Measurements from ENCODE around the gene CAMK2D. TPM values are rescaled to one million over a fixed set of nuclear protein-coding genes. Genes with fewer than 3 reads are reported as not detected.
"Not testable (repeated sequence)": the region's sequence is repeated elsewhere in the genome, so short reads cannot be mapped to it uniquely, and the experiment has no call there.

The CAMK2D gene
- total RNA-seq, 1 experiment from 2014 or later, result 9.0 TPM

- Histone ChIP-seq H3K79me2 (ENCODE audit: insufficient read depth, low read length) (no peaks in the 10 kb centered on the region), H2BK15ac (ENCODE audit: low read depth, low read length) (no peak overlapping the region), H4K20me1 (ENCODE audit: control insufficient read depth, insufficient read depth, insufficient read length) (no peaks in the 10 kb centered on the region), H3K9ac (ENCODE audit: extremely low read depth, insufficient read length, low read length) (no peak overlapping the region), H3K79me1 (ENCODE audit: insufficient read depth, low read depth, low read length, poor library complexity, severe bottlenecking) (no peaks in the 10 kb centered on the region), H3T11ph (ENCODE audit: low read length) (no peak overlapping the region), H3K23ac (ENCODE audit: insufficient read length, low read depth, low read length) (no peak overlapping the region), H4K5ac (ENCODE audit: insufficient read length, low read depth, low read length) (no peak overlapping the region), H3K18ac (ENCODE audit: insufficient read length, low read depth, low read length) (no peak overlapping the region), H2AK5ac (ENCODE audit: insufficient read length, low read length) (no peak overlapping the region), H3K56ac (ENCODE audit: insufficient read length, low read depth, low read length) (no peak overlapping the region), H2BK120ac (ENCODE audit: low read depth, low read length, poor library complexity, severe bottlenecking) (no peak overlapping the region), H3K14ac (ENCODE audit: insufficient read depth, low read length) (no peak overlapping the region), H2AFZ (ENCODE audit: low read length) (no peak overlapping the region), H3K4ac (ENCODE audit: low read depth, low read length) (no peak overlapping the region), H4K91ac (ENCODE audit: insufficient read length, low read depth, low read length) (no peak overlapping the region), H4K8ac (replicated peaks; ENCODE audit: insufficient read length, low read depth, low read length) (no peak overlapping the region), H3K4me2 (ENCODE audit: insufficient read depth, insufficient read length, low read length) (no peak overlapping the region), H3K4me1 (ENCODE audit: insufficient read depth, low read length) (no peaks in the 10 kb centered on the region; the same call in 1 of the 2 replicates), H3K23me2 (ENCODE audit: insufficient read length, low read depth, low read length, poor library complexity, severe bottlenecking) (peaks cover 25% of the 10 kb centered on the region), H3K27me3 (ENCODE audit: insufficient read depth, low read length) (peaks cover 8% of the 10 kb centered on the region; the same call in 1 of the 2 replicates), H3K9me3 (ENCODE audit: control insufficient read depth, low read depth, low read length) (no peaks in the 10 kb centered on the region), H2BK20ac (ENCODE audit: low read depth, low read length, poor library complexity, severe bottlenecking) (no peak overlapping the region), H2BK12ac (ENCODE audit: insufficient read length, low read depth, low read length) (no peak overlapping the region), H3K27ac (ENCODE audit: insufficient read length, low read depth, low read length) (no peak overlapping the region), H2BK5ac (ENCODE audit: insufficient read length, low read length) (no peak overlapping the region)
- Mint-ChIP-seq H3K4me3 (no peak overlapping the region), H3K36me3 (ENCODE audit: insufficient read depth in 1 of 3, low read depth in 3 of 3) (no peaks in the 10 kb centered on the region), H3K27me3 (ENCODE audit: low read depth) (peaks cover 14% of the 10 kb centered on the region), H3K27ac (no peak overlapping the region), H3K9me3 (no peaks in the 10 kb centered on the region; a peak in 2 of 5 replicates), H3K4me1 (peaks cover 17 to 18% of the 10 kb centered on the region in 2 experiments)
- DNase-seq, result no peak
- WGBS (ENCODE audit: extremely low coverage, insufficient read length, low lambda C conversion rate), result no CpG with 5 or more reads among the region's 1 CpG
- TF ChIP-seq, protein P1, sequence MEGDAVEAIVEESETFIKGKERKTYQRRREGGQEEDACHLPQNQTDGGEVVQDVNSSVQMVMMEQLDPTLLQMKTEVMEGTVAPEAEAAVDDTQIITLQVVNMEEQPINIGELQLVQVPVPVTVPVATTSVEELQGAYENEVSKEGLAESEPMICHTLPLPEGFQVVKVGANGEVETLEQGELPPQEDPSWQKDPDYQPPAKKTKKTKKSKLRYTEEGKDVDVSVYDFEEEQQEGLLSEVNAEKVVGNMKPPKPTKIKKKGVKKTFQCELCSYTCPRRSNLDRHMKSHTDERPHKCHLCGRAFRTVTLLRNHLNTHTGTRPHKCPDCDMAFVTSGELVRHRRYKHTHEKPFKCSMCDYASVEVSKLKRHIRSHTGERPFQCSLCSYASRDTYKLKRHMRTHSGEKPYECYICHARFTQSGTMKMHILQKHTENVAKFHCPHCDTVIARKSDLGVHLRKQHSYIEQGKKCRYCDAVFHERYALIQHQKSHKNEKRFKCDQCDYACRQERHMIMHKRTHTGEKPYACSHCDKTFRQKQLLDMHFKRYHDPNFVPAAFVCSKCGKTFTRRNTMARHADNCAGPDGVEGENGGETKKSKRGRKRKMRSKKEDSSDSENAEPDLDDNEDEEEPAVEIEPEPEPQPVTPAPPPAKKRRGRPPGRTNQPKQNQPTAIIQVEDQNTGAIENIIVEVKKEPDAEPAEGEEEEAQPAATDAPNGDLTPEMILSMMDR (conservative IDR thresholded peaks at IDR 0.05), result no peak
These were observed 3.3 kb upstream of the CAMK2D start for GRCh38 chr4:113764720-113765264.

GRCh38 chr4:113763923-113764322, 2.4 kb upstream of the CAMK2D start:
- not testable (repeated sequence) for H3K4ac ChIP-seq (ENCODE audit: low read depth, low read length); H3K79me2 ChIP-seq (ENCODE audit: insufficient read depth, low read length); H3K4me3 Mint-ChIP-seq; H4K20me1 ChIP-seq (ENCODE audit: control insufficient read depth, insufficient read depth, insufficient read length); H2AFZ ChIP-seq (ENCODE audit: low read length); H2BK12ac ChIP-seq (ENCODE audit: insufficient read length, low read depth, low read length); H3K56ac ChIP-seq (ENCODE audit: insufficient read length, low read depth, low read length); H2BK15ac ChIP-seq (ENCODE audit: low read depth, low read length); H4K8ac ChIP-seq (replicated peaks; ENCODE audit: insufficient read length, low read depth, low read length); H3K18ac ChIP-seq (ENCODE audit: insufficient read length, low read depth, low read length); H4K91ac ChIP-seq (ENCODE audit: insufficient read length, low read depth, low read length); H2BK120ac ChIP-seq (ENCODE audit: low read depth, low read length, poor library complexity, severe bottlenecking); H3K14ac ChIP-seq (ENCODE audit: insufficient read depth, low read length); H3K79me1 ChIP-seq (ENCODE audit: insufficient read depth, low read depth, low read length, poor library complexity, severe bottlenecking); H3K36me3 Mint-ChIP-seq (ENCODE audit: insufficient read depth in 1 of 3, low read depth in 3 of 3); H2BK5ac ChIP-seq (ENCODE audit: insufficient read length, low read length); H3T11ph ChIP-seq (ENCODE audit: low read length); H3K9me3 Mint-ChIP-seq; H3K4me2 ChIP-seq (ENCODE audit: insufficient read depth, insufficient read length, low read length); H3K9ac ChIP-seq (ENCODE audit: extremely low read depth, insufficient read length, low read length); DNase-seq; H3K27me3 ChIP-seq (ENCODE audit: insufficient read depth, low read length); H3K23ac ChIP-seq (ENCODE audit: insufficient read length, low read depth, low read length); H4K5ac ChIP-seq (ENCODE audit: insufficient read length, low read depth, low read length); H2BK20ac ChIP-seq (ENCODE audit: low read depth, low read length, poor library complexity, severe bottlenecking); H3K9me3 ChIP-seq (ENCODE audit: control insufficient read depth, low read depth, low read length); H3K27ac Mint-ChIP-seq; H3K27ac ChIP-seq (ENCODE audit: insufficient read length, low read depth, low read length); H2AK5ac ChIP-seq (ENCODE audit: insufficient read length, low read length); H3K4me1 ChIP-seq (ENCODE audit: insufficient read depth, low read length)
- WGBS (ENCODE audit: extremely low coverage, insufficient read length, low lambda C conversion rate), result no CpG with 5 or more reads among the region's 12 CpGs
- H3K4me1 Mint-ChIP-seq, result peaks cover 19 to 21% of the 10 kb centered on the region in 2 experiments
- H3K23me2 ChIP-seq (ENCODE audit: insufficient read length, low read depth, low read length, poor library complexity, severe bottlenecking), result peaks cover 25% of the 10 kb centered on the region
- peaks cover 15% of the 10 kb centered on the region for H3K27me3 Mint-ChIP-seq (ENCODE audit: low read depth)
